ENCODE results near the gene TM4SF4. TPM values are rescaled to one million over a fixed set of nuclear protein-coding genes. Genes with fewer than 3 reads are reported as not detected.

TM4SF4 gene
- total RNA-seq, 4 donors from 2014 or later = 0.32 TPM; not detected in 3

DNA sequence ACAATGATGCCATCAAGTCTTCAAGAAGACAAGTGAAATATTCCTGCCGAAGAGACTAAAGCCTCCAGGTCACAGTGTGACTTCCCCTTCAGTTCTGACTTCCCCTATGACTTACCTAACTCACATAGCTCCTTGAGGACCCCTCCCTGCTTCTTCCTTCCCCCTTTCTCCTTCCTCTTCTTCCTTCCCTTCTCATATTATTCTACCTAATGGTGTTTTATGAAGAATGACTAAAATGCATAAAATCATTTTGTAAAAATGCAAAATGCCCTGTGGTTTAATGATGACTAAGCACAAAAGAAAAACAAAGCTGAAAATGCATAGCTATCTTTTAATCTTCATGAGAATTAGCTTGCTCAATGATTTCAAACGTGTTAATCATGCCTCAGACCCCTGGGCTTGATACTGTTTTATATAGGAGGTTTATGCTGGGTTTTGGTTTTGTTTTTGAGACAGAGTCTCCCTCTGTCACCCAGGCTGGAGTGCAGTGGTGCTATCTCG, 26.1 kb upstream of the TM4SF4 start:
- Histone ChIP-seq H3K27ac (no peak overlapping the region), H3K36me3 (no peaks in the 10 kb centered on the region), H3K27me3 (no peaks in the 10 kb centered on the region), H3K4me3 (no peak overlapping the region), H3K9me3 (no peaks in the 10 kb centered on the region), H3K4me1 (peaks cover 16% of the 10 kb centered on the region)
- TF ChIP-seq, protein P1, sequence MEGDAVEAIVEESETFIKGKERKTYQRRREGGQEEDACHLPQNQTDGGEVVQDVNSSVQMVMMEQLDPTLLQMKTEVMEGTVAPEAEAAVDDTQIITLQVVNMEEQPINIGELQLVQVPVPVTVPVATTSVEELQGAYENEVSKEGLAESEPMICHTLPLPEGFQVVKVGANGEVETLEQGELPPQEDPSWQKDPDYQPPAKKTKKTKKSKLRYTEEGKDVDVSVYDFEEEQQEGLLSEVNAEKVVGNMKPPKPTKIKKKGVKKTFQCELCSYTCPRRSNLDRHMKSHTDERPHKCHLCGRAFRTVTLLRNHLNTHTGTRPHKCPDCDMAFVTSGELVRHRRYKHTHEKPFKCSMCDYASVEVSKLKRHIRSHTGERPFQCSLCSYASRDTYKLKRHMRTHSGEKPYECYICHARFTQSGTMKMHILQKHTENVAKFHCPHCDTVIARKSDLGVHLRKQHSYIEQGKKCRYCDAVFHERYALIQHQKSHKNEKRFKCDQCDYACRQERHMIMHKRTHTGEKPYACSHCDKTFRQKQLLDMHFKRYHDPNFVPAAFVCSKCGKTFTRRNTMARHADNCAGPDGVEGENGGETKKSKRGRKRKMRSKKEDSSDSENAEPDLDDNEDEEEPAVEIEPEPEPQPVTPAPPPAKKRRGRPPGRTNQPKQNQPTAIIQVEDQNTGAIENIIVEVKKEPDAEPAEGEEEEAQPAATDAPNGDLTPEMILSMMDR (IDR thresholded peaks at IDR 0.05) = no peak
- no peak for TF ChIP-seq POLR2AphosphoS5 (IDR thresholded peaks at IDR 0.05)
- TF ChIP-seq POLR2A (IDR thresholded peaks at IDR 0.05) = no peak
- no peak for TF ChIP-seq EP300 (IDR thresholded peaks at IDR 0.05)
- WGBS = 47% methylated on average over 3 of the region's 3 CpGs
- no peak for DNase-seq (ENCODE audit: low spot score in 2 of 2)

DNA sequence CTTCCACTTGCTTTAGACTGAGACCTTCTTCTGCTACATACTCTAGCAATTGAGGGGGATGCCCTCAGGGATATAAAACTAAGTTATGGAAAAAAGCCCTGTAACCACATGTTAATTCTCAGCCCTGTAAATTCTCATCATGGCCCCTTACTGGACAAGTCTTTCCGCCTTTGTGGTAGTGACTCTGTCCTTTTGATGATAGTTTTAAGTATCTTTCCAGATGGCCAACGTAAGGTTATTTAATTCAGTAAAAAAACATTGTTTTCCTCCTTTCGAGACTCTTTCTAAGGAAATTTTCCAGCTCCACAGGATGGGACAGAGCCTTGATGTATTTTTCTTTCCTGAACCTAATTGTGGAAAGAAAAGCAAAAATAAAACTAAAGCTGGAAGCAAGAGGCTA, 25.3 kb upstream of the TM4SF4 start:
- Histone ChIP-seq H3K9me3 (no peaks in the 10 kb centered on the region), H3K36me3 (no peaks in the 10 kb centered on the region), H3K4me3 (no peak overlapping the region), H3K27me3 (no peaks in the 10 kb centered on the region), H3K27ac (no peak overlapping the region), H3K4me1 (peaks cover 20% of the 10 kb centered on the region)
- WGBS = 51% methylated on average over 3 of the region's 3 CpGs
- TF ChIP-seq POLR2A (IDR thresholded peaks at IDR 0.05) (no peak), EP300 (IDR thresholded peaks at IDR 0.05) (no peak), POLR2AphosphoS5 (IDR thresholded peaks at IDR 0.05) (no peak)
- TF ChIP-seq, protein P1 (IDR thresholded peaks at IDR 0.05) = no peak
- DNase-seq (ENCODE audit: low spot score in 2 of 2) = no peak

DNA sequence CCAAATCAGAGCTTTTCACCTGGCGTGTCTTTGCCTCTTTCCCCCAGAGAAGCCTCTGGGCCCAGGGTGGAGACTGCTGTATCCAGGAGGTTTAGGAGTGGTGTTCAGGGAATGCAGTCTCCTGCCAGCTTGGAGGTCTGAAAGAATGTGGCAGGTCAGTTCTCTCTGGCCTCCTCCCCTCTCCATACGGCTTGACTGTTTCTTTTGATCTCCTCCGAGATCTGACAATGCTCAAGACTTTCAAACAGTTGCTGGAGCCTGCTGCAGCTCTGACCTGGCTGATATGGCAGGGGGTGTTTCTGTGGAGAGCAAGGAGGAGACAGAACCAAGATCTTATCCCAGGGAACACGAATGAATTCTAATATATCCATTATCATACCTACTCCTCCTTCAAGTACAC, 24.7 kb upstream of the TM4SF4 start:
- DNase-seq (ENCODE audit: low spot score in 2 of 2) = no peak
- Histone ChIP-seq H3K4me3 (no peak overlapping the region), H3K27me3 (no peaks in the 10 kb centered on the region), H3K4me1 (peaks cover 20% of the 10 kb centered on the region), H3K27ac (no peak overlapping the region), H3K9me3 (no peaks in the 10 kb centered on the region), H3K36me3 (no peaks in the 10 kb centered on the region)
- TF ChIP-seq POLR2AphosphoS5 (IDR thresholded peaks at IDR 0.05) = no peak
- no peak for TF ChIP-seq POLR2A (IDR thresholded peaks at IDR 0.05)
- TF ChIP-seq, protein P1 (IDR thresholded peaks at IDR 0.05) = no peak
- TF ChIP-seq EP300 (IDR thresholded peaks at IDR 0.05) = no peak
- 64% methylated on average over 4 of the region's 4 CpGs for WGBS

DNA sequence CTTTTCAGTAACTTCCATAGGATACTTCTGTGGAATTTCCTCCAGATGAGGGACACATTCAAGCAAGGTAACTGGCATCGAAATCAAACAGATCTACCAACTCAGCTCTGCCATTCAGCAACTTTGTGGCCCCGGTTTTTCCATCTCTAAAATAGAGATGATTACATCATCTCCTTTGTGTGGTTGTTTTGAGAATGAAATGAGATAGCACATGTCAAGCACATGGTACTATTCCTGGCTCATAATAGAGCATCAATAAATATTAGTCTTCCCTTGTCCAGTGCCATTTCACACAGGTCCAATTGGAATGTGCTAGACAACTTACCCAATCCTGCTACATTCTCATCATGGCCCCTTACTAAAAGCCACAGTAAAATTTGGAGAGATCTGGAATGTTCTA, 24.2 kb upstream of the TM4SF4 start:
- WGBS = 48% methylated on average over 2 of the region's 2 CpGs
- H3K9me3 ChIP-seq = no peaks in the 10 kb centered on the region
- no peak overlapping the region for H3K27ac ChIP-seq
- TF ChIP-seq EP300 (IDR thresholded peaks at IDR 0.05) (no peak), POLR2A (IDR thresholded peaks at IDR 0.05) (no peak), POLR2AphosphoS5 (IDR thresholded peaks at IDR 0.05) (no peak)
- TF ChIP-seq, protein P1 (IDR thresholded peaks at IDR 0.05) = no peak
- H3K4me3 ChIP-seq = no peak overlapping the region
- H3K36me3 ChIP-seq = no peaks in the 10 kb centered on the region
- DNase-seq (ENCODE audit: low spot score in 2 of 2) = no peak
- H3K27me3 ChIP-seq = no peaks in the 10 kb centered on the region
- peaks cover 20% of the 10 kb centered on the region for H3K4me1 ChIP-seq

DNA sequence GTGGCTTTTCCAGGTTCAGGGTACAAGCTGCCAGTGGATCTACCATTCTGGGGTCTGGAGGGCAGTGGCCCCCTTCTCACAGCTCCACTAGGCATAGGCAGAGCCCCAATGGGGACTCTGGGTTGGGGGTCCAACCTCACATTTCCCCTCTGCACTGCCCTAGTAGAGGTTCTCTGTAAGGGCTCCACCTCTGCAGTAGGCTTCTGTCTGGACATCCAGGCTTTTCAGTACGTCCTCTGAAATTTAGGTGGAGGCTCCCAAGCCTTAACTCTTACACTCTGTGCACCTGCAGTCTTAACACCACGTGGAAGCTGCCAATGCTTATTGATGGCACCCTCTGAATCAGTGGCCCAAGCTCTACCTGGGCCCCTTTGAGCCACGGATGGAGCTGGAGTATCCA, 22.5 kb upstream of the TM4SF4 start:
- WGBS = 100% methylated on average over 2 of the region's 3 CpGs
- DNase-seq (ENCODE audit: low spot score in 2 of 2) = no peak
- Histone ChIP-seq H3K4me1 (peaks cover 20% of the 10 kb centered on the region), H3K36me3 (no peaks in the 10 kb centered on the region), H3K27ac (no peak overlapping the region), H3K27me3 (no peaks in the 10 kb centered on the region), H3K9me3 (no peaks in the 10 kb centered on the region), H3K4me3 (no peak overlapping the region)
- TF ChIP-seq POLR2A (IDR thresholded peaks at IDR 0.05) (no peak), POLR2AphosphoS5 (IDR thresholded peaks at IDR 0.05) (no peak), EP300 (IDR thresholded peaks at IDR 0.05) (no peak)
- TF ChIP-seq, protein P1 (IDR thresholded peaks at IDR 0.05) = no peak

Data from suprapubic skin (tissue), 4 donors.